HepG2 (cell line): ENCODE data around the gene MPV17L.
"Not testable (repeated sequence)": the region's sequence is repeated elsewhere in the genome, so short reads cannot be mapped to it uniquely, and the experiment has no call there.

Source experiments
- CTCF ChIP-seq: sonication (generic); formaldehyde crosslinking; IDR thresholded peaks from 2 replicates; pipeline ENCODE4 v1.5.0; 2020; ENCODE audit warnings: mild to moderate bottlenecking, missing genetic modification reagents, moderate library complexity
- TARDBP ChIP-seq: sonication (generic); formaldehyde crosslinking; IDR thresholded peaks from 2 replicates; pipeline ENCODE4 v1.8.0; 2022; ENCODE audit warnings: mild to moderate bottlenecking, missing genetic modification reagents

- TF ChIP-seq CTCF; TARDBP (CRISPR knock-in tag): not testable (repeated sequence)
These were observed 40.7 kb upstream of the MPV17L start for GRCh38 chr16:15354846-15355245.
